GM18507 (cell line): Measurements from ENCODE around the gene AGPAT2.

Experiments used
- DNase-seq: peaks from one replicate; pipeline ENCODE4 v3.0.0; 2011; ENCODE audit warnings: low read depth; ENCODE audit not compliant: insufficient read length; ENCODE audit errors: extremely low spot score
- FAIRE-seq: peaks from 2 replicates; lab custom pipeline; 2011; peaks lifted over from hg19 to GRCh38; lab: Jason Lieb, UNC

AGPAT2 gene

GRCh38 chr9:136686794-136687711 lies at the start of gene AGPAT2:
Gene AGPAT2, minus strand, starts transcription at chr9:136687457. Its CDS starts 100 bp downstream, at chr9:136687357.
- FAIRE-seq (peak; percentile 45), DNase-seq (peak; percentile 93)

- DNase-seq, result no peak
- no peak for FAIRE-seq
These were observed 48.7 kb upstream of the AGPAT2 start for GRCh38 chr9:136735812-136736480.

- FAIRE-seq (no peak), DNase-seq (no peak)
These were observed 47.7 kb upstream of the AGPAT2 start for GRCh38 chr9:136734837-136735496.

- no peak for DNase-seq
- no peak for FAIRE-seq
These were observed 46.4 kb upstream of the AGPAT2 start for GRCh38 chr9:136733611-136734010.

- FAIRE-seq (no peak), DNase-seq (no peak)
These were observed 45.4 kb upstream of the AGPAT2 start for GRCh38 chr9:136732444-136733178.

GRCh38 chr9:136729926-136730325 lies 42.7 kb upstream of the AGPAT2 start:
- FAIRE-seq (no peak), DNase-seq (no peak)

- FAIRE-seq (no peak), DNase-seq (no peak)
These were observed 41.9 kb upstream of the AGPAT2 start for GRCh38 chr9:136729144-136729543.

- no peak for FAIRE-seq
These were observed 41.4 kb upstream of the AGPAT2 start for GRCh38 chr9:136728548-136729123.

GRCh38 chr9:136728080-136728547 lies 40.9 kb upstream of the AGPAT2 start:
- DNase-seq (peak; percentile 98), FAIRE-seq (peak; percentile 52)

More at GRCh38 chr9:136728548-136729123, 41.4 kb upstream of the AGPAT2 start:
- DNase-seq, result no peak

- DNase-seq, result no peak
- FAIRE-seq, result peak; percentile 87
These were observed 39.5 kb upstream of the AGPAT2 start for GRCh38 chr9:136726631-136727191.

GRCh38 chr9:136726118-136726517 lies 38.9 kb upstream of the AGPAT2 start:
- FAIRE-seq, result no peak
- DNase-seq, result no peak

- FAIRE-seq (no peak), DNase-seq (no peak)
These were observed 38.4 kb upstream of the AGPAT2 start for GRCh38 chr9:136725612-136726011.

GRCh38 chr9:136724772-136725171 lies 37.5 kb upstream of the AGPAT2 start:
- FAIRE-seq, result no peak

GRCh38 chr9:136723989-136724388 lies 36.7 kb upstream of the AGPAT2 start:
- FAIRE-seq, result no peak
- DNase-seq, result no peak

More at GRCh38 chr9:136724772-136725171, 37.5 kb upstream of the AGPAT2 start:
- DNase-seq, result no peak

GRCh38 chr9:136723362-136723976 lies 36.2 kb upstream of the AGPAT2 start:
- FAIRE-seq, result no peak
- no peak for DNase-seq

- FAIRE-seq (no peak), DNase-seq (no peak)
These were observed 35.7 kb upstream of the AGPAT2 start for GRCh38 chr9:136722969-136723356.

GRCh38 chr9:136722093-136722968 lies 35.1 kb upstream of the AGPAT2 start:
- no peak for DNase-seq
- FAIRE-seq, result no peak
